ENCODE data around the gene ZNF722. TPM values are rescaled to one million over a fixed set of nuclear protein-coding genes. Genes with fewer than 3 reads are reported as not detected.

The ZNF722 gene
- not detected in 5 replicates for total RNA-seq (2022; extraction: Qiagen RNA extraction; ENCODE audit: low read depth)

DNA sequence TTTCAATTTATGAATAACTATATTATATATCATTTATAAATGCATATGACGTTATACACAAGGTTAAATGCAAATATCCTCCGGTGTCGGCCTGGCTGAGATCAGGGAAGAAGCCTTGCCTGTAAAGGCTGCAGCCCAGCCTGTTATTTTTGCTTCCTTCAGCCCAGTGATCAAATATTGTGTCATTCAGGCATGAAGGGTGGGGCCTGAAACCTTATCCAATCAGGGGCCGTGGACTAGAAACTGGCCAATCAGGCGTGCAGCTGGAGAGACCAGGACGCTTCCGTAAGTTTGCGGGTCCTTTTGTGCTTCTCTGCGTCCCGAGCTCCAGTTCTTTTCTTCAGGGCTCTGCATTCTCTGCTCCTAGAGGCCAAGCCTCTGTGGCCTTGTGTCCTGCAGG lies at the start of gene ZNF722:
ZNF722 (plus strand) TSS at position 301 of the 400 bp plus-strand sequence. CDS start 113 bp downstream, outside the sequence.

DNA sequence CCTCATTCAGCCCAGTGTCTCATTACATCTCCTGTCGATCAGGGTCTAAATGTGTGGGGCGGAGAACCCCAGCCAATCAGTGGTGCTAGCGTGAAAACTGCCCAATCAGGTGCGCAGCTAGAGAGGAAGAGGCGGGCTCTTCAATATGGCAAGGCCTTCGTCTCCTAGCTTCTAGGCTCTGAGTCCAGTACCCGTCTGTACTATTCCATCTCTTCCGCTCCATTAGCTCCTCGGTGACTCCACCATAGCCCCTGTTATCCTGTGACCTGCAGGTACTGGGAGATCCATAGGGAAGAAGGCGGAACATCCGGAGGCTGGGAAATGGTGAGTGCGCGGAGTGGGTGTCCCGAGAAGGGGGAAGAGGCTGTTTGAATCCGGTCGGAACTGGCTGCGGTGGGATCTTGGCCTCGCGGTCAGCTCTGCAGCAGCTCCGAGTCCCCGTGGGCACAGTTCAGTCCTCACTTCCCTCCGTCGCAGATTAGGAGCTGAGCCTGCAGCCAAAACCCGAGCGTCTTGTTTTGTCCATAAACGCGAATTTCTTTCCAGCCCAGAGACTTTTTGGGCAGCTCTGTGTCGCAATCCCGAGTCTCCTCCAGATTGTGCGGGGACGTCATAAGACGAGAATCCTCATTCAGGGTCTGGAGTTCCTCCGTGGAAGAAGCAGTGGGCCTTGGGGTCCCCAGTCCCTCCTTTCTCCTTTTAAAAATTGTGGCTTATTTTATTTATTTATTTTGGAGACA lies 46.8 kb downstream of the ZNF722 start, which contains the start of gene ZNF727:
ZNF727 (plus strand) TSS at position 134 of the 740 bp plus-strand sequence; CDS start at position 322, 188 bp downstream.

Other genes with a start within 250 kb of the ZNF722 start
- gene ZNF727, start 46.6 kb downstream of the ZNF722 start, total RNA-seq (2022; extraction: Qiagen RNA extraction; ENCODE audit: low read depth) = not detected in 5 replicates
- not detected in 5 replicates for gene ZNF735, start 208.4 kb downstream of the ZNF722 start, total RNA-seq (2022; extraction: Qiagen RNA extraction; ENCODE audit: low read depth)
- not detected in 5 replicates for gene ZNF679, start 229.6 kb downstream of the ZNF722 start, total RNA-seq (2022; extraction: Qiagen RNA extraction; ENCODE audit: low read depth)